GM18868 (cell line): ENCODE results near the gene KLRF1.

Experiments used
- ATAC-seq: cut with Tn5 transposase; IDR thresholded peaks from one replicate; pipeline ENCODE4 v1.9.1; 2021; ENCODE audit warnings: mild to moderate bottlenecking, moderate library complexity; ENCODE audit not compliant: unreplicated experiment

KLRF1 gene

GRCh38 chr12:9827209-9827888 lies at the start of gene KLRF1:
Gene KLRF1 (plus strand): TSS chr12:9827481. CDS start chr12:9827545, 64 bp downstream.
- ATAC-seq, result no peak

- no peak for ATAC-seq
Observed at GRCh38 chr12:9779209-9779608, 48.1 kb upstream of the KLRF1 start.

GRCh38 chr12:9781360-9781759 lies 45.9 kb upstream of the KLRF1 start:
- no peak for ATAC-seq

GRCh38 chr12:9782547-9783382 lies 44.5 kb upstream of the KLRF1 start:
- no peak for ATAC-seq

- no peak for ATAC-seq
Observed at GRCh38 chr12:9784326-9784725, 43.0 kb upstream of the KLRF1 start.

- no peak for ATAC-seq
Observed at GRCh38 chr12:9784816-9785215, 42.5 kb upstream of the KLRF1 start.

- no peak for ATAC-seq
Observed at GRCh38 chr12:9786726-9787717, 40.3 kb upstream of the KLRF1 start.

- ATAC-seq, result no peak
Observed at GRCh38 chr12:9792185-9792900, 34.9 kb upstream of the KLRF1 start.

GRCh38 chr12:9792961-9793617 lies 34.2 kb upstream of the KLRF1 start:
- ATAC-seq, result no peak

- no peak for ATAC-seq
Observed at GRCh38 chr12:9793779-9794395, 33.4 kb upstream of the KLRF1 start.

- no peak for ATAC-seq
Observed at GRCh38 chr12:9794484-9795093, 32.7 kb upstream of the KLRF1 start.

GRCh38 chr12:9795945-9796344 lies 31.3 kb upstream of the KLRF1 start:
- ATAC-seq, result no peak

- no peak for ATAC-seq
Observed at GRCh38 chr12:9796346-9796745, 30.9 kb upstream of the KLRF1 start.

GRCh38 chr12:9796971-9797370 lies 30.3 kb upstream of the KLRF1 start:
- ATAC-seq, result no peak

- peak; percentile 89 for ATAC-seq
Observed at GRCh38 chr12:9797722-9798619, 29.3 kb upstream of the KLRF1 start.

- no peak for ATAC-seq
Observed at GRCh38 chr12:9799961-9800360, 27.3 kb upstream of the KLRF1 start.

GRCh38 chr12:9805883-9806282 lies 21.4 kb upstream of the KLRF1 start:
- no peak for ATAC-seq

GRCh38 chr12:9806714-9807113 lies 20.6 kb upstream of the KLRF1 start:
- no peak for ATAC-seq
